GM12878 (cell line): ENCODE results near the gene CLEC20A. TPM values are rescaled to one million over a fixed set of nuclear protein-coding genes. Genes with fewer than 3 reads are reported as not detected.

Experiments used
- ATAC-seq: fragments of 200-7000 bp; cut with Tn5 transposase; 3 replicates; pipeline ENCODE4 v1.9.1; 2020; ENCODE audit warnings: mild to moderate bottlenecking, moderate library complexity
- BruUV-seq: library from RNA; stranded (reverse); fragments of 400-500 nt; replicated peaks from 2 replicates; lab custom pipeline; 2021; lab: Mats Ljungman, UMichigan
- CTCF ChIA-PET: fragments of 300-600 bp; sonication (Branson Sonifier 250); formaldehyde crosslinking; extraction: SDS; loops from one replicate; lab custom pipeline; 2021; ENCODE audit warnings: inconsistent platforms; lab: Yijun Ruan, JAX
- POLR2A ChIA-PET: fragments of 350-600 bp; formaldehyde crosslinking; extraction: SDS; loops from one replicate; lab custom pipeline; 2021; ENCODE audit warnings: inconsistent platforms; lab: Charles Lee
- RAD21 ChIA-PET: fragments of 300-600 bp; sonication (Branson Sonifier 250); formaldehyde crosslinking; loops from one replicate; lab custom pipeline; 2023; ENCODE audit warnings: antibody characterized with exemption; ENCODE audit not compliant: unreplicated experiment; lab: Charles Lee
- SMC1A ChIA-PET: fragments of 300-600 bp; sonication (Branson Sonifier 250); formaldehyde crosslinking; loops from one replicate; lab custom pipeline; 2023; ENCODE audit not compliant: unreplicated experiment, uncharacterized antibody; lab: Charles Lee
- DNase-seq: peaks from one replicate; pipeline ENCODE4 v3.0.0-alpha.2; 2011; ENCODE audit warnings: low read depth, low spot score
- FAIRE-seq: peaks from 3 replicates; lab custom pipeline; 2011; peaks lifted over from hg19 to GRCh38; lab: Jason Lieb, UNC
- H2AFZ ChIP-seq: 2 replicates; pipeline ENCODE4 v1.6.0; 2011; ENCODE audit warnings: low read depth, low read length, control low read depth; ENCODE audit not compliant: control insufficient read depth
- H3K27ac ChIP-seq: 2 replicates; pipeline ENCODE4 v1.5.1; 2011; ENCODE audit warnings: control low read depth; ENCODE audit not compliant: control insufficient read depth, insufficient read depth
- H3K27me3 ChIP-seq, 2 experiments: replicated peaks in 1 of 2; 2 replicates each; pipeline versions ENCODE4 v1.6.0 to v1.6.1; 2011; ENCODE audit warnings: low read length in 1 of 2; ENCODE audit not compliant: control insufficient read depth in 2 of 2, insufficient read depth in 2 of 2
- H3K36me3 ChIP-seq, 2 experiments: 2 replicates each; pipeline ENCODE4 v1.5.1; 2011; ENCODE audit warnings: low read length in 1 of 2; ENCODE audit not compliant: control insufficient read depth in 2 of 2, insufficient read depth in 2 of 2
- H3K4me1 ChIP-seq: 2 replicates; pipeline ENCODE4 v1.6.1; 2011; ENCODE audit warnings: mild to moderate bottlenecking, low read length, moderate library complexity, mixed read lengths; ENCODE audit not compliant: control insufficient read depth, insufficient read depth
- H3K4me2 ChIP-seq: 2 replicates; pipeline ENCODE4 v1.6.0; 2011; ENCODE audit warnings: control low read depth; ENCODE audit not compliant: control insufficient read depth, insufficient read depth
- H3K4me3 ChIP-seq: fragments of 200-600 bp; sonication (generic); 2 replicates; pipeline ENCODE4 v1.5.1; 2016
- H3K79me2 ChIP-seq: 2 replicates; pipeline ENCODE4 v1.6.0; 2011; ENCODE audit warnings: low read length; ENCODE audit not compliant: control insufficient read depth, insufficient read depth
- H3K9ac ChIP-seq: 2 replicates; pipeline ENCODE4 v1.8.0; 2011; ENCODE audit warnings: low read length, control low read depth, mixed read lengths; ENCODE audit not compliant: control insufficient read depth, insufficient read depth
- H3K9me3 ChIP-seq: replicated peaks from 3 replicates; pipeline ENCODE4 v1.5.1; 2011; ENCODE audit warnings: mild to moderate bottlenecking, low read length; ENCODE audit not compliant: control insufficient read depth, insufficient read depth
- H4K20me1 ChIP-seq: 2 replicates; pipeline ENCODE4 v1.6.0; 2011; ENCODE audit not compliant: control insufficient read depth, insufficient read depth
- CBX5 ChIP-seq: sonication (generic); IDR thresholded peaks from 2 replicates; pipeline ENCODE4 v1.6.1; 2016; ENCODE audit warnings: low read depth, moderate library complexity, mild to moderate bottlenecking, inconsistent platforms
- CREB1 ChIP-seq: IDR thresholded peaks from 2 replicates; pipeline ENCODE4 v1.6.1; 2012; ENCODE audit warnings: low read depth, mild to moderate bottlenecking, inconsistent platforms
- CTCF ChIP-seq, 3 experiments: IDR thresholded peaks in 2 of 3; conservative IDR thresholded peaks in 1 of 3; 2 replicates each; pipeline ENCODE4 v1.5.1; 2011; ENCODE audit warnings: low read depth in 3 of 3, low read length in 3 of 3, mild to moderate bottlenecking in 3 of 3, control low read depth in 2 of 3, moderate library complexity in 2 of 3, inconsistent platforms in 1 of 3, mixed read lengths in 1 of 3; ENCODE audit not compliant: control insufficient read depth in 2 of 3, insufficient read depth in 1 of 3; ENCODE audit errors: extremely low read depth in 1 of 3
- E2F8 ChIP-seq: fragments of 450-650 bp; IDR thresholded peaks from 2 replicates; pipeline ENCODE4 v1.6.1; 2018; ENCODE audit warnings: mild to moderate bottlenecking, low read depth, moderate library complexity; ENCODE audit not compliant: partially characterized antibody
- EGR1 ChIP-seq, 2 experiments: IDR thresholded peaks; 1 replicate in 1 of 2; 2 replicates in 1 of 2; pipeline ENCODE4 v1.6.1; 2011 to 2012; ENCODE audit warnings: low read depth in 2 of 2, low read length in 2 of 2, borderline replicate concordance in 1 of 2, mild to moderate bottlenecking in 1 of 2, moderate library complexity in 1 of 2
- MEF2B ChIP-seq: fragments of 450-650 bp; IDR thresholded peaks from 2 replicates; pipeline ENCODE4 v1.6.1; 2018; ENCODE audit warnings: mild to moderate bottlenecking, moderate library complexity; ENCODE audit not compliant: partially characterized antibody, poor library complexity, severe bottlenecking
- MLLT1 ChIP-seq: fragments of 450-650 bp; IDR thresholded peaks from 2 replicates; pipeline ENCODE4 v1.6.1; 2016; ENCODE audit warnings: mild to moderate bottlenecking
- POLR2AphosphoS2 ChIP-seq: IDR thresholded peaks from 2 replicates; pipeline ENCODE4 v1.6.1; 2011; ENCODE audit warnings: low read depth, mild to moderate bottlenecking, low read length, improper control_type of control experiment, moderate library complexity
- YY1 ChIP-seq: IDR thresholded peaks from 2 replicates; pipeline ENCODE4 v1.6.1; 2011; ENCODE audit warnings: low read depth, mild to moderate bottlenecking, low read length
- WGBS: methylation state at CpG from one replicate; pipeline ENCODE4 v1.1.6; 2016; ENCODE audit warnings: low lambda C conversion rate; ENCODE audit not compliant: insufficient replicate concordance, insufficient coverage; ENCODE audit errors: missing lambda C conversion rate; 5-methylcytosine and 5-hydroxymethylcytosine counted together
- in situ Hi-C: fragments of 300-500 bp; cut with MboI; formaldehyde crosslinking; loops from 9 replicates; pipeline ENCODE4 v1.14.3; 2018; ENCODE audit warnings: mixed read lengths
- intact Hi-C: fragments of 100-400 bp; cut with micrococcal nuclease; formaldehyde crosslinking; loops from one replicate; pipeline ENCODE4 v1.14.2; 2022; ENCODE audit not compliant: unreplicated experiment
- polyA plus RNA-seq, 11 experiments: library from polyadenylated mRNA; depleted of rRNA in 4 of 11; unstranded in 6 of 11; stranded (reverse) in 5 of 11; fragments of >200 nt; fragmentation: Nextera tagmentation in 4 of 11; fragmentation: Illumina TruSeq in 1 of 11; extraction: Ambion mirVana in 4 of 11; extraction: Trizol in 1 of 11; gene quantifications; 1 replicate in 1 of 11; 2 replicates in 10 of 11; pipeline versions ENCODE4 v1.2.1 to v1.2.3, GENCODE V29; 2011 to 2016; ENCODE audit warnings: inconsistent platforms in 2 of 11, missing spikeins in 2 of 11, low read depth in 1 of 11
- total RNA-seq, 4 experiments: library from RNA; depleted of rRNA in 3 of 4; stranded (reverse); fragments of >200 nt in 3 of 4; fragmentation: Illumina TruSeq in 1 of 4; extraction: Trizol in 1 of 4; gene quantifications; 2 replicates each; pipeline versions ENCODE4 v1.2.1 to v1.2.3, GENCODE V29; 2013 to 2021

Gene CLEC20A
- total and polyA plus RNA-seq, 10 of the 15 experiments (the other 5 are each of a cell fraction or from before 2014, with no cell fraction given): not detected

- Histone ChIP-seq H3K9me3 (no peaks in the 10 kb centered on the region), H3K27ac (peak overlapping the region; percentile 82), H3K36me3 (0 out of 4 replicates have a peak, but pooled peaks cover 0 to 4% of the 10 kb centered on the region in 2 experiments), H3K27me3 (no peaks in the 10 kb centered on the region), H2AFZ (peak overlapping the region; percentile 100), H3K79me2 (peaks cover 1% of the 10 kb centered on the region; the same call in 1 of the 2 replicates), H3K4me3 (peak overlapping the region; percentile 80), H3K4me2 (peak overlapping the region; percentile 82), H4K20me1 (no peaks in the 10 kb centered on the region), H3K4me1 (peaks cover 7% of the 10 kb centered on the region), H3K9ac (peak overlapping the region; percentile 87)
- no peak for FAIRE-seq
- peak; percentile 94 for ATAC-seq
- DNase-seq: peak; percentile 52
- ChIA-PET RAD21 (interaction anchor here (0.6 to 9.5 kb wide), 24 partner anchors 10 to 1637 kb away, joined by 3 to 200 read pairs (median 5); partner anchors contain the start of gene RALGPS2), SMC1A (interaction anchor here (0.6 to 12.6 kb wide), 22 partner anchors 23 to 460 kb away, joined by 3 to 166 read pairs (median 4); no protein-coding TSS in a partner anchor), POLR2A (interaction anchor here (0.8 to 1.9 kb wide), 3 partner anchors 184 to 461 kb away, joined by 3 to 5 read pairs (median 3); no protein-coding TSS in a partner anchor), CTCF (interaction anchor here (0.6 to 15.3 kb wide), 64 partner anchors 10 to 833 kb away, joined by 3 to 283 read pairs (median 4); partner anchors contain the start of gene RALGPS2)
- BruUV-seq: TSS peak; percentile 82
- under 1% methylated on average over 39 of the region's 66 CpGs for WGBS
- intact Hi-C loops (loop anchor here (1.0 to 10.0 kb wide), 5 partner anchors 66 to 825 kb away; partner anchors contain the start of gene AXDND1), in situ Hi-C loops (loop anchor here (25.0 kb wide), 1 partner anchor 220 kb away; no protein-coding TSS in a partner anchor)
- TF ChIP-seq MLLT1 (no peak), POLR2AphosphoS2 (no peak), CREB1 (0 out of 2 replicates have a peak, but pooled peaks have one; percentile 29), CBX5 (peak; percentile 71; the same call in 1 of the 2 replicates), MEF2B (peak; percentile 45), CTCF (IDR thresholded peaks at IDR 0.05 in 2 of 3, conservative IDR thresholded peaks at IDR 0.05 in 1 of 3; ENCODE audit: control insufficient read depth in 2 of 3, extremely low read depth in 1 of 3, insufficient read depth in 1 of 3, low read depth in 3 of 3, low read length in 3 of 3) (peak; percentile 77 to 90 (median 81)), EGR1 (IDR thresholded peaks at IDR 0.05; ENCODE audit: borderline replicate concordance in 1 of 2, low read depth in 2 of 2, low read length in 2 of 2) (peak in 1 of 2 experiments; percentile 91; a peak in 2 of 3 replicates), YY1 (peak; percentile 51), E2F8 (no peak)
Measured at GRCh38 chr1:178542554-178543289, 46.0 kb upstream of the CLEC20A start.
